HG03103 (cell line): Measurements from ENCODE around the gene PPP2CA.
"Not testable (repeated sequence)": the region's sequence is repeated elsewhere in the genome, so short reads cannot be mapped to it uniquely, and the experiment has no call there.

Source experiments
- ATAC-seq: cut with Tn5 transposase; IDR thresholded peaks from one replicate; pipeline ENCODE4 v1.9.1; 2021; ENCODE audit warnings: low read depth; ENCODE audit not compliant: unreplicated experiment

PPP2CA gene

GRCh38 chr5:134203630-134204029, 22.2 kb downstream of the PPP2CA start:
- ATAC-seq, result no peak

GRCh38 chr5:134195666-134196065, 30.2 kb downstream of the PPP2CA start:
- ATAC-seq, result no peak

DNA sequence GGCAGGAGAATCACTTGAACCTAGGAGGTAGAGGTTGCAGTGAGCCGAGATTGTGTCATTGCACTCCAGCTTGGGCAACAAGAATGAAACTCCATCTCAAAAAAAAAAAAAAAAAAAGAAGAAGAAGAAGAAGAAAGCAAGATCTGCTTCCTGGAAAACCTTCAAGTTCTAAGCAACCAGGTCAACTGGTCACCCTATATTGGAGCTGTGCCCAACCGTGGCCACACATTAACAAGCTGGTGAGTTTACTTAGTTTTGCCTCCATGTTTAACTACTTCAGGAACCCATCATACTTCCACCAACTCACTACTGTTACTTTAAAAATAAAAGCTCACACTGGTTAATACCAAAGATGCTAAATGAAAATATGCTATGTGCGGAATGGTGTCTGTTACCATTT, 36.8 kb downstream of the PPP2CA start:
- no peak for ATAC-seq

DNA sequence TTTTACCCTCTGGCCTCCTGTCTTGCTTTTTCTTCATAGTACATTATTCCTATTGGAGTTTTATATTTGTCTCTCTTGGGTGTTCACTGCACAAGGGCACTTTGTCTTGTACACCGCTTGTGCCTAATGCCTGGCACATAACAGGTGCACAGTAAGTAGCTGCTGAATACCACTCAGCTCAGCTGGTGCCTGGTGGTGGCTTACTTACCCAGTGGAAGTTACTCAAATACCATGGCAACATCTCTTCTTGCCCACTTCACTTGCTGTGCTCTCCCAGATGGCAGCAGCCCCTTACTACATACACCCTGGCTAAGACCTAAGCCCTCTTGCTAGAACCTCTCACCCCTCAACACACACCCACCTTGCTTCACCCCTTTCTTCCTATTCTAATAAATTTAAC, 37.8 kb downstream of the PPP2CA start:
- ATAC-seq, result no peak

DNA sequence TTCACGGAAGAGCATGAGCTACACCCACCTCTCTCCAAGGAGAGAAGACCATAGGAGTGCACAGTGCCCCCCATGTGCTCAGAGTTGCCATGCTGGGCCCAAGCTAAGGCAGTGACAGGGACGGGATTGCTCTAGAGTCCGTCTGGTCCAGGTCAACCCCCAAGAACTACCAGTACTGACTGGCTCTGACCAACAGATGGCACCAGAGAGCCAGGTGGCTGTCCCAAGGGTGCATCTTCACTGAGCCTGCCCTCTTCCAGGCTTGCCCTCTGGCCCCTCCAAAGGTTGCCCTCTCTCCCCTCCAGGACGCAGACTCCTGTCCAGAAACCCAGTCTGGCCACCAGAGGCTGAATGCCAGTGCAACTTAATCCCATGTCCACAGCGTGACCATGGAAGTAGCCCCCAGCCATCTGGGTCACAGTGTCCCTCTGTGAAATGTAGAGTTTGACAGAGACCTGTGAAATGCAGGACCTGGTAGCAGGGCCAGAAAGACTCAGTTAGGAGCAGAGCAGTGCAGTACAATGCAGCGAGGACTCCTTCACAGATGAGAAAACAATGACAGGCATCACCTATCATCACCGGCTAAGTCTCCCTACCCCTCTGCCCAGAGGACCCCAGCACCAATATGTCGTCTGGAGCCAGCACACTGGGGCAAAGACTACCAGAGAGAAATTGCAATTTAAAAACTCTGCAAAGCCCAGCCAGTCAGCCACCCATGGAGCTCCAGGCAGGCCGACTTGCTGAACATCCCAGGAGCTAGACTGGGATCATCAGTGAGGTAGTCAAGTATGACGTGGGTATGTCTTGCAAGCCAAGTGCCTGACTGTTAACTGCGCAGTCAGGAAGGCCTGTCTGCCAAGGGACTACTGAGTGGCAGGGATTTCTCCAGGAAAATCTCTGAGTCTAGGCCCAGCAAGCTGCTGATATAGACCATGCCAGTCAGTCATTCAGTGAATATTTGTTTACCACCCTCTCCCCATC, 41.4 kb downstream of the PPP2CA start:
- no peak for ATAC-seq

- ATAC-seq, result no peak
These were observed 42.4 kb downstream of the PPP2CA start for GRCh38 chr5:134183481-134183880.

- ATAC-seq, result no peak
These were observed 47.8 kb downstream of the PPP2CA start for GRCh38 chr5:134178096-134178419.

DNA sequence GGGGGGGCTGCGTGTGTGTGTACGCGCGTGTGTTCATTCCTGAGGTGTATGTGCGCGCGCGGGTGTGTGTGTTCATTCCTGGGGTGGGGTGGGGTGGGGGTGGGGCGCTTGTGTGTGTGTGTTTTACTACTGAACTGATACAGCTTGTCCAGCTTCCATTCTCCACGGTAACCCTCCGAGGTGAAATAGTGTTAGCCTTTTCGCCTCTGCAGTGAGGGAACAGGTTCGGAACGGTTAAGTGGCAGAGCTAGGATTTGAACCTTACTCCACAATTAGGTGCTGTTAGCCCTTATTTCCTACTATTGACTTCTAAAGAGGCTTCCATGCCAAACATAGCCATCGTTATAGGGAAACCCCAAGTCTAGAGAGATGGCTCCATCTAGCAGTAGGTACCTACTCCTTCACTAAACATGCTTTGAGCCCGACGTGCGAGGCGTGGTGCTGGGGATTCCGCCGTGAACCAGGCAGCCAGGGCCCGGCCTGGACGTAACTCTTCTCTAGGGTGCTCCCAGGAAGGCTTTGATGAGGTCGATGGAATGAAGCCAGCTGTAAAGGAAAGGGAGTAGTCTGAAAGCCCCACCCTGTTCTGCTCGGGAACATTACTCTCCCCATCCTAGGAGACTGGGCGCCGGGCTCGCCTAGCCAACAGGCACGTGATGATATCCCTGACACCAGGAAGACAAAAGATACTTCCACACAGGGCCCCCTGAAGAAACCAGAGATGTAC, 48.3 kb downstream of the PPP2CA start:
- ATAC-seq, result no peak

- ATAC-seq, result peak; percentile 72
These were observed 49.1 kb downstream of the PPP2CA start, which contains the start of gene SKP1 for GRCh38 chr5:134176511-134177368. Gene SKP1 (minus strand): TSS chr5:134176950. CDS start chr5:134174022, 2,928 bp downstream.

GRCh38 chr5:134175921-134176510, 49.9 kb downstream of the PPP2CA start:
- ATAC-seq, result peak; percentile 6

- no peak for ATAC-seq
These were observed 50.7 kb downstream of the PPP2CA start for GRCh38 chr5:134174841-134175839.

DNA sequence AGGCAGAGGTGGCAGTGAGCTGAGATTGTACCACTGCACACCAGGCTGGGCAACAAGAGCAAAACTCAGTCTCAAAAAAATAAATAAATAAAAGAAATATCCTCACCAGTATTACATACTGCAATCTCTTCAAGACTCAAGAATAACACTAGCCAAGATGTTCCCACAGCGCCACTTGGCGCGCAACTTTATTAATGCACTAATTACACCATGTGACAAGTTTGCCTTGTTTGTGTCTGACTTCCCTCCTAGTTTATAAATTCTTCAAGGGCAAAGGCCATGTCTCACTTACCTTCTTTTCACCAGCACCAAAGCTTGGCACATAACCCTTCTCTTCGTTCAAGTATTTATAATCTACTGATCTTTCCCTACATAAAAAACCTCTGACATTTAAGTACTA, 53.9 kb downstream of the PPP2CA start:
- ATAC-seq, result no peak

DNA sequence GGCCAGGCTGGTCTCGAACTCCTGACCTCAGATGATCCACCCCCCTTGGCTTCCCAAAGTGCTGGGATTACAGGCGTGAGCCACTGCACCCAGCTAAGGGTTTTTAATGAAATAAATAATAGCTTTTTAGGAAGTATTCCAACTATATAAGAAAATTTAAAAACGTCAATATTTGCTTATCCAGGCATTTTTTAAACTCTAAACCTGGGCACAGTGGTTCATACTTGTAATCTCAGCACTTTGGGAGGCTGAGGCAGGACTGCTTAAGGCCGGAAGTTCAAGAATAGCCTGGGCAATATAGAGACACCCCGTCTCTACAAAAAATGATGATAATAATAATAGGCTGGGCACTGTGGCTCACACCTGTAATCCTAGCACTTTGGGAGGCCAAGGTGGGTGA, 63.3 kb downstream of the PPP2CA start:
- ATAC-seq, result no peak

DNA sequence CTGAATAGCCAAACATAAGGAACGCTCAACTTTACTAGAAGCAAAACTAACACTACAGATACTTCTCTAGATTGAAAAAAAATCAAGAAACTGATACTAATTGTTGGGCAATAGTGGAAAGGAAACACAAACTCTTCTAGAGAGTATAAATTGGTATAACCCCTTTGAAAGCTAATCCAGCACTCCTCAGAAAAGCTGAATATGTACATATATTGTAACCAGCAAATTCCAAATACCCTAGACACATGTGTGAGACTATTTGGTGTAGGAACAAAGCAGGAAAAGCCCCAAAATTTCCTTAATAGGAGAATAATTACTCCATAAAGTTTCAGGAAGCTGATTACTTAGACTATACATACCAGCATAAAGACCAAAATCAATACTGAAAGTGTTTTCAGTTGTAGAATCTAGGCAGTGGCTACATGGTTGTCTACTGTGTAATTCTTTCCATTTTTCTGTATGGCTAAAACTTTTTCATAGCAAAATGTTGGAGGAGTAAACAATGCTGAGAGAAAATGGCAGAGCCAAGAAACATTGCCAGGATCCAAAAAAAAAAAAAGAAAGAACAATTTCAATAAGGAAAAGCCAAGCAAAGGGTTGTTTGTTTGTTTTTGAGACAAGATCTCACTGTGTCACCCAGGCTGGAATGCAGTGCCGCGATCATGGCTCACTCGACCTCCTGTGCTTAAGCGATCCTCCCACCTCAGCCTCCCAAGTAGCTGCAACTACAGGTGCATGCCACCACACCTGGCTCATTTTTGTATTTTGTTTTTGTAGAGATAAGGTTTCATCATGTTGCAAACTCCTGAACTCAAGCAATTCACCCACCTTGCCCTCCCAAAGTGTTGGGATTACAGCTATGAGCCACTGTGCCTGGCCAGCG, 64.1 kb downstream of the PPP2CA start:
- ATAC-seq, result no peak

- no peak for ATAC-seq
These were observed 72.2 kb downstream of the PPP2CA start for GRCh38 chr5:134153657-134154056.

GRCh38 chr5:134153241-134153640, 72.6 kb downstream of the PPP2CA start:
- no peak for ATAC-seq

GRCh38 chr5:134152173-134152832, 73.6 kb downstream of the PPP2CA start:
- ATAC-seq, result not testable (repeated sequence)

- ATAC-seq, result no peak
These were observed 74.2 kb downstream of the PPP2CA start for GRCh38 chr5:134151723-134152122.
